Spleen (tissue), 7 donors: ENCODE results near the gene RCSD1.

ENCODE experiments used
- CTCF ChIP-seq, 11 experiments: fragments of 200-600 bp in 7 of 11; fragments of 450-650 bp in 4 of 11; sonication (generic) in 4 of 11; IDR thresholded peaks in 8 of 11; conservative IDR thresholded peaks in 3 of 11; 1 replicate in 7 of 11; 2 replicates in 4 of 11; pipeline versions ENCODE4 v1.4.0 to v1.8.0; 2016 to 2021; ENCODE audit warnings: antibody characterized with exemption in 11 of 11, inconsistent platforms in 4 of 11, mild to moderate bottlenecking in 1 of 11
- POLR2A ChIP-seq, 3 donors: fragments of 450-650 bp; IDR thresholded peaks; one replicate each; pipeline ENCODE4 v1.5.1; 2017; ENCODE audit warnings: antibody characterized with exemption in 3 of 3, mild to moderate bottlenecking in 1 of 3
- POLR2AphosphoS5 ChIP-seq, 3 donors: sonication (generic); formaldehyde crosslinking; IDR thresholded peaks; one replicate each; pipeline ENCODE4 v1.5.1; 2017; ENCODE audit warnings: antibody characterized with exemption in 3 of 3
- donor health status: DM: no; HTN: no; CAD: no; lungs with moderate emphysema.
- donor health status: DM: no; HTN: no; CAD: no.
- donor health status: DM: no; HTN: no; CAD: no.

GRCh38 chr1:167616521-167616920 is 13.5 kb upstream of the RCSD1 start:
- TF ChIP-seq CTCF (IDR thresholded peaks at IDR 0.05 in 8 of 11, conservative IDR thresholded peaks at IDR 0.05 in 3 of 11) (no peak), POLR2A (IDR thresholded peaks at IDR 0.05) (no peak), POLR2AphosphoS5 (IDR thresholded peaks at IDR 0.05) (no peak)
